GM19043 (cell line): ENCODE measurements around the gene SUCO.

Experiments used
- ATAC-seq: cut with Tn5 transposase; IDR thresholded peaks from one replicate; pipeline ENCODE4 v1.9.1; 2021; ENCODE audit warnings: low read depth; ENCODE audit not compliant: unreplicated experiment

The SUCO gene

DNA sequence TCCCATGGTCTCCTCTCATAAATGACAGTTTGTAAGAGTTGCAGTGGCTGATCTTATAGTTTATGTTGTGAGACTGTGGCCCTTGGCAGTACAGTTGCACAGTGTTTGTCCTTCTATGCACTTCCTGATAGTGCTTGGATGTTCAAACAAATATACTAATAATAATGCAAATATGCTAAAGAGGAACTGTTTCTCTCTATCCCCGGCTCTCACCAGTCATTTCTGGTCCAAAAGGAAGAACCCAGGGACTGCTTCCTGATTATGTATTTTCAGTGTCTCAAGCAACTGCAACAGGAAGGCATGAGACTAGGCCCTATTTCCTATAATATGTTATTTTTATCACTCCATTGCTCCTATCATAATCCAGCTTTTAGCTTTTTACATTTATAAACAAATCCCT is 17.0 kb upstream of the SUCO start:
- ATAC-seq: no peak

- no peak for ATAC-seq
These were observed 15.9 kb upstream of the SUCO start for GRCh38 chr1:172517081-172517480.

- ATAC-seq: no peak
These were observed 15.4 kb upstream of the SUCO start for GRCh38 chr1:172517545-172517944.

GRCh38 chr1:172529304-172529703 is 3.6 kb upstream of the SUCO start:
- ATAC-seq: no peak

DNA sequence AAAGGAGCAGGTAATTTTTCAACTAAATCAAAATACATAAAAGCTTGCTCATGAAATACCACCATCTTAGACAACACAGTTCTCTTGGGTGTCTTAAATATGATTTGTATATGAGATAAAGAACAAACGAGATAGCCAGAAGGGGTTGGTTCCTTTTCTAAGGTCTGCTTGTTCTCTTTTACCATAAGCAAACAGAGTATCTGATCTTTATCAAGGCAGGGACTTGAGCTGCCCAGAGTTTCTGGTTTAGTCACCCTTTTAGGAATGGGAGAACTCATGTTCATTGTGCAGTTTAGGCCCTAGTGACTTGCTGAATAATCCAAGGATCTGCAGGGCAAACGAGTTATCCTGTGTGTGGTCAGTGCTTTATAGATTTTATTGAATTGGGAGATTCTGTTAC is 3.0 kb upstream of the SUCO start:
- no peak for ATAC-seq

GRCh38 chr1:172531412-172532182 is 1.4 kb upstream of the SUCO start:
- ATAC-seq: no peak

GRCh38 chr1:172532183-172532699 is 709 bp upstream of the SUCO start:
- peak; percentile 62 for ATAC-seq

GRCh38 chr1:172533513-172534151 is 682 bp downstream of the SUCO start:
- no peak for ATAC-seq

DNA sequence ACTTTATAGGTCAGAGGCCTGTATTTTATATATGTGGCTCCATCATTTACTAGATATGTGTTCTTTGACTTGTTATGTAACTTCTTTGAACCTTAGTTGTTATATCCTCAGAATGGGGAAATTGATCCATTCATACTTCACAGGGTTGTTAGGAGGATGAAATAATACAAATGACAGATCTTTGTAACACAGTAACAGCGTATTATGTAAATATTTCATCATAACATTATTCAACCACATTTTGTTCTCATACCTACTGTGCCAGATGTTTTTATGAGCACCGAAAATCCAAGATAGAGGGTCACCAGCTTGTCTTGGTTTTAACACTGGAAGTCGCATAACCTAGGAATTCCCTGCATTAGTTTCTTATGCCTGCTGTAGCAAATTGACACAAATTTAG is 3.3 kb downstream of the SUCO start:
- ATAC-seq: no peak

GRCh38 chr1:172537366-172537765 is 4.4 kb downstream of the SUCO start:
- ATAC-seq: no peak

- ATAC-seq: no peak
These were observed 5.0 kb downstream of the SUCO start for GRCh38 chr1:172537827-172538391.

- ATAC-seq: no peak
These were observed 7.7 kb downstream of the SUCO start for GRCh38 chr1:172540635-172541034.

DNA sequence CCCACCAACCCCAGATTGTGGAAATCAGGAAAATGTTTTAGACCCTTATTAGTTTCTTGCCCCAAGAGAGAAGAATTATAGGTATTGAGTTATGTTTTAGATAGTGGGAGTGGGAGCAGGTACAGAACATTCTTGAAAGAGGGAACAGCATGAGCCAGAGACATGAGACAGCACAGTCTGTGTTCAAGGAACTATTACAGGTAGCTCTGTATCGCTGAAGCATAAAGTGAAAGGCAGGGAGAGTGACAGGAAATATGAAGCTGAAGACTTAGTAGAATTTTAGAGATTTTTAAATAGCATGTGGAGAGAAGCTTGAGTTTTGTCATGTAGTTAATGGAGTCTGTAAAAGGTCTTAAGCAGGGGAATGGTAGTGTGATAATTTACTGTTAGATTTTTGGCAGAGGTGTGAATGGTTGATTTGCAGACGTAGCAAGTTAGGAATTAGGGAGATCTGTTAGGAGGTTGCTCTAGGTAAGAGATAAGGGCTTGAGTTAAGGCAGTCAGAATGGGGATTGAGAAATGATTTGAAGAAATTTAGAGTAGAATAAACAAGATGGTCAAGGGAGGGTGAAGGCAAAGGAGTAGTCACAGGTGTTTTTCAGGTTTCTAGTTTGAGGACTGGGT is 11.6 kb downstream of the SUCO start:
- no peak for ATAC-seq

DNA sequence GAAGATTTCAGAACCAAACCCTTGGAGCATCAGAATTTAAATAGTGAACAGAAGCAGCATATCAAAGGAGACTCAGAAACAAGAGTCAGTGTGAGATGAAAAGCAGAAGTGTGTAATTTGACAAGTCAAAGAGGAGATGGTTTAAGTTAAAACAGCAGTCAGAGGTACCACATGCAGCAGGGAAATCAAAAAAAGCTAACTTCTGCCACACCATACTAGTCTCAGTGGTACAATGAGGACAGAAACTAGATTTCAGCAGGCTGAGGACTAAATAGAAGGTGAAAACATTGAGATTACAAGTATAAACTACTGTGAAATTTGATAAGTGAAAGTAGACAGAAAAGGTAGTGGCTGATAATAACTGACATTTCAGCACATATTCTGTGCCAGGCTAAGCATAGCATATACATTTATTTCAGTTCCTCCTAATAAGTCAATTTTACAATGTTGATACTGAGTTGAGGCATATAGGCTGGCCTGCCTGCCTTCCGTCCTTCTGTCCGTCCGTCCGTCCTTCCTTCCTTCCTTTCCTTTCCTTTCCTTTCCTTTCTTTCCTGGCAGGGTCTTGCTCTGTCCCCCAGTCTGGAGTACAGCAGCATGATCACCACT is 12.6 kb downstream of the SUCO start:
- peak; percentile 88 for ATAC-seq

DNA sequence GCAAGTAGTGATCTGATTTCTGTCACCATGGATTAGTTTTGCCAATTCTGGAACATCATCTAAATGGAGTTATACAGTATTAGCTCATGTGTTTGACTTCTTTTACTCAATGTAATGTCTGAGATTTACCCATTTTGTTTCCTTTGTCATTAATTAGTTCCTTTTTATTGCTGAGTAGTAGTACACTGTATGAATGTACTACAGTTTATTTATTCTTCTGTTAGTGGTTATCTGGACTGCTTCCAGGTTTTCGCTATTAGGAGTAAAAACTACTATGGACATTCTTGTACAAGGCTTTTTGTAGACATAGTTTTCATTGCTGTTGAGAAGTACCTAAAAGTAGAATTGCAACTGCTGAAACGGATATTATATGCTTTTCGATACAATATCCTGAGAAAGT is 14.1 kb downstream of the SUCO start:
- no peak for ATAC-seq

GRCh38 chr1:172549621-172550280 is 16.8 kb downstream of the SUCO start:
- ATAC-seq: no peak

DNA sequence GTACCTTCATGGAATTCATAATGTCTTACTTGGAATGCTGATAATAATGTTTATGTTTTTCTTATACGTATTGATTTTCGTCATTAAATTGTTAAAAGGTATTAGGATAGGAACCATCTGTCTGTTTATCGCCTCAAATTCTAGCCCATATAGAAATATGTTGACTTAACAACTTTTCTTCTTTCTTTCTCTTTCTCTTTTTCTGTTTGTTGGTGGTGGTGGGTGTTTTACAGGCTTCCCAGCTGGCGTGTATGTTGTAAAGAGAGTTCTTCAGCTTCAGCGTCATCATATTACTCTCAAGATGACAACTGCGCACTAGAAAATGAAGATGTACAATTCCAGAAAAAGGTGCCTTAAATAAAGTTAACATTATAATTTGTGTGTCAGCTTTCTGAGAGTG is 18.3 kb downstream of the SUCO start:
- ATAC-seq: no peak

- no peak for ATAC-seq
These were observed 22.0 kb downstream of the SUCO start for GRCh38 chr1:172554915-172555314.

DNA sequence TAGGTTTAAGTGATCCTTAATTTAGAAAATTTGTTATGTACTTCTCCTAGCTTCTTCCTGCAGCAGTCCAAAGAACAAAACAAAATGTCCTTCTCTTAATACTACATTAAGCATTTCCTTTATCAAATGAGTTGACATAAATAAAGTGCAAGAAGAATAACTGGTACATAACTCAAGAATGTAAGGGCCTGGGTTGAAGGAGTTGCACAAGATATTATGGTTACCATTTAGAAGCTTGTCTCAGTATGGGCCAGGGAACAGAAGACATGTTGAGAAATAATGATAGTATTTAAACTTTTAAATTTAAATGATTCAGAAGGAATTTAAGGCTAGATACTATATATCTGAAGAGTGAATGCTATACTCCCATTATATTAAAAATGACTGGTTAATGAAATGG is 23.5 kb downstream of the SUCO start:
- ATAC-seq: no peak

DNA sequence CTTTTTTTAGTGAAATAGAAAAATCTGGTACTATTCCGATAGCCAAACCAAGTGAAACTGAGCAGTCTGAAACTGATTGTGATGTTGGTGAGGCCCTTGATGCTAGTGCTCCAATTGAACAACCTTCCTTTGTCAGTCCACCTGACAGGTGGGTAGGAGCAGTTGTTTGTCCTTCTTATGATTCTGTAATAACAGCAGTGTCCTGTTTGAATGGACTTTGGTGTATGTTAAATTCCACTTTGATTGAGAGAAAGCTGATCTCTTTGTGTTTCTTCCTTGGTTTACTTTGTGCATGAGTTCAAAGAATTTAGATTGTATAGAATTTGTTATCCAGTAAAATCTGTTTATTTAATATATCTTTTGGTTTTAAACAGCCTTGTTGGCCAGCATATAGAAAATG is 24.3 kb downstream of the SUCO start:
- ATAC-seq: no peak
